ENCODE results near the gene CYP27B1. TPM values are rescaled to one million over a fixed set of nuclear protein-coding genes. Genes with fewer than 3 reads are reported as not detected.

CYP27B1 gene
- total and polyA plus RNA-seq, 5 donors = 0.12 to 0.22 (median 0.16) TPM; not detected in 1

- no peak overlapping the region for H3K27ac ChIP-seq (ENCODE audit: low read length)
- DNase-seq (no peak), ATAC-seq (no peak)
- peaks cover 9% of the 10 kb centered on the region for H3K4me1 ChIP-seq (ENCODE audit: control insufficient read depth, insufficient read depth, low read length)
- H3K9me3 ChIP-seq (ENCODE audit: control insufficient read depth, low read length) = no peaks in the 10 kb centered on the region
- WGBS = 78% methylated on average over 19 of the region's 19 CpGs
- no peaks in the 10 kb centered on the region for H3K27me3 ChIP-seq (ENCODE audit: control insufficient read depth, insufficient read depth)
- intact Hi-C loops (cut with DNase I) = no loop called here
- no peak overlapping the region for H3K4me3 ChIP-seq (ENCODE audit: low read length)
Observed at GRCh38 chr12:57731411-57732080, 35.3 kb downstream of the CYP27B1 start.

- ATAC-seq = no peak
- intact Hi-C loops (cut with DNase I) = no loop called here
- H3K27me3 ChIP-seq (ENCODE audit: control insufficient read depth, insufficient read depth) = no peaks in the 10 kb centered on the region
Observed at GRCh38 chr12:57730336-57731067, 36.4 kb downstream of the CYP27B1 start.

GRCh38 chr12:57729321-57729844 lies 37.5 kb downstream of the CYP27B1 start:
- Histone ChIP-seq H3K27me3 (ENCODE audit: control insufficient read depth, insufficient read depth) (no peaks in the 10 kb centered on the region), H3K27ac (ENCODE audit: low read length) (no peak overlapping the region), H3K4me1 (ENCODE audit: control insufficient read depth, insufficient read depth, low read length) (peaks cover 2% of the 10 kb centered on the region), H3K4me3 (ENCODE audit: low read length) (no peak overlapping the region), H3K9me3 (ENCODE audit: control insufficient read depth, low read length) (no peaks in the 10 kb centered on the region)
- no peak for ATAC-seq
- 48% methylated on average over 5 of the region's 5 CpGs for WGBS
- intact Hi-C loops (cut with DNase I) = no loop called here
- no peak for DNase-seq

More at GRCh38 chr12:57730336-57731067, 36.4 kb downstream of the CYP27B1 start:
- no peak overlapping the region for H3K27ac ChIP-seq (ENCODE audit: low read length)
- no peak overlapping the region for H3K4me3 ChIP-seq (ENCODE audit: low read length)
- no peak for DNase-seq
- H3K9me3 ChIP-seq (ENCODE audit: control insufficient read depth, low read length) = no peaks in the 10 kb centered on the region
- 79% methylated on average over 13 of the region's 13 CpGs for WGBS
- peaks cover 2% of the 10 kb centered on the region for H3K4me1 ChIP-seq (ENCODE audit: control insufficient read depth, insufficient read depth, low read length)

- H3K9me3 ChIP-seq (ENCODE audit: control insufficient read depth, low read length) = no peaks in the 10 kb centered on the region
- no peak overlapping the region for H3K4me3 ChIP-seq (ENCODE audit: low read length)
- ATAC-seq = no peak
- intact Hi-C loops (cut with DNase I) = no loop called here
- H3K4me1 ChIP-seq (ENCODE audit: control insufficient read depth, insufficient read depth, low read length) = peaks cover 2% of the 10 kb centered on the region
- no peak overlapping the region for H3K27ac ChIP-seq (ENCODE audit: low read length)
- WGBS = 46% methylated on average over 21 of the region's 21 CpGs
- DNase-seq = no peak
- no peaks in the 10 kb centered on the region for H3K27me3 ChIP-seq (ENCODE audit: control insufficient read depth, insufficient read depth)
Observed at GRCh38 chr12:57727758-57728395, 39.0 kb downstream of the CYP27B1 start.

- Histone ChIP-seq H3K9me3 (ENCODE audit: control insufficient read depth, low read length) (no peaks in the 10 kb centered on the region), H3K4me1 (ENCODE audit: control insufficient read depth, insufficient read depth, low read length) (peaks cover 2% of the 10 kb centered on the region), H3K4me3 (ENCODE audit: low read length) (peak overlapping the region; percentile 39), H3K27ac (ENCODE audit: low read length) (no peak overlapping the region), H3K27me3 (ENCODE audit: control insufficient read depth, insufficient read depth) (no peaks in the 10 kb centered on the region)
- 26% methylated on average over 76 of the region's 76 CpGs for WGBS
- DNase-seq (peak; percentile 61 to 87 (median 82)), ATAC-seq (peak; percentile 53 to 56)
- intact Hi-C loops (cut with DNase I) = no loop called here
Observed at GRCh38 chr12:57726884-57727757, 39.8 kb downstream of the CYP27B1 start.

GRCh38 chr12:57726151-57726883 lies 40.6 kb downstream of the CYP27B1 start:
- intact Hi-C loops (cut with DNase I) = no loop called here
- no peaks in the 10 kb centered on the region for H3K9me3 ChIP-seq (ENCODE audit: control insufficient read depth, low read length)
- peak overlapping the region; percentile 39 for H3K4me3 ChIP-seq (ENCODE audit: low read length)
- DNase-seq (peak; percentile 84 to 92 (median 88)), ATAC-seq (peak; percentile 79 to 81)
- 10% methylated on average over 79 of the region's 79 CpGs for whole genome bisulfite sequencing
- H3K27ac ChIP-seq (ENCODE audit: low read length) = no peak overlapping the region
- H3K4me1 ChIP-seq (ENCODE audit: control insufficient read depth, insufficient read depth, low read length) = peaks cover 2% of the 10 kb centered on the region
- H3K27me3 ChIP-seq (ENCODE audit: control insufficient read depth, insufficient read depth) = no peaks in the 10 kb centered on the region

- DNase-seq (no peak), ATAC-seq (no peak)
- 13% methylated on average over 10 of the region's 10 CpGs for WGBS
- Histone ChIP-seq H3K4me1 (ENCODE audit: control insufficient read depth, insufficient read depth, low read length) (peaks cover 2% of the 10 kb centered on the region), H3K4me3 (ENCODE audit: low read length) (no peak overlapping the region), H3K9me3 (ENCODE audit: control insufficient read depth, low read length) (no peaks in the 10 kb centered on the region), H3K27ac (ENCODE audit: low read length) (no peak overlapping the region), H3K27me3 (ENCODE audit: control insufficient read depth, insufficient read depth) (no peaks in the 10 kb centered on the region)
- intact Hi-C loops (cut with DNase I) = no loop called here
Observed at GRCh38 chr12:57725851-57726150, 41.1 kb downstream of the CYP27B1 start.

GRCh38 chr12:57724936-57725740 lies 41.7 kb downstream of the CYP27B1 start:
- H3K4me3 ChIP-seq (ENCODE audit: low read length) = no peak overlapping the region
- no peak for ATAC-seq
- no peak overlapping the region for H3K27ac ChIP-seq (ENCODE audit: low read length)
- WGBS = 52% methylated on average over 11 of the region's 11 CpGs
- peaks cover 2% of the 10 kb centered on the region for H3K4me1 ChIP-seq (ENCODE audit: control insufficient read depth, insufficient read depth, low read length)
- no peak for DNase-seq
- intact Hi-C loops (cut with DNase I) = no loop called here
- H3K27me3 ChIP-seq (ENCODE audit: control insufficient read depth, insufficient read depth) = no peaks in the 10 kb centered on the region
- no peaks in the 10 kb centered on the region for H3K9me3 ChIP-seq (ENCODE audit: control insufficient read depth, low read length)

- Histone ChIP-seq H3K27me3 (ENCODE audit: control insufficient read depth, insufficient read depth) (no peaks in the 10 kb centered on the region), H3K9me3 (ENCODE audit: control insufficient read depth, low read length) (no peaks in the 10 kb centered on the region), H3K4me3 (ENCODE audit: low read length) (no peak overlapping the region), H3K4me1 (ENCODE audit: control insufficient read depth, insufficient read depth, low read length) (peaks cover 2% of the 10 kb centered on the region), H3K27ac (ENCODE audit: low read length) (no peak overlapping the region)
- intact Hi-C loops (cut with DNase I) = no loop called here
- no peak for DNase-seq
- 84% methylated on average over 12 of the region's 12 CpGs for WGBS
- ATAC-seq = no peak
Observed at GRCh38 chr12:57724003-57724935, 42.6 kb downstream of the CYP27B1 start.

All from right cardiac atrium (tissue), 5 donors.